Stomach (tissue), 4 donors: ENCODE measurements around the gene ADCY5.

Source experiments
- EP300 ChIP-seq: sonication (generic); formaldehyde crosslinking; IDR thresholded peaks from one replicate; pipeline ENCODE4 v1.6.1; 2017; ENCODE audit warnings: antibody characterized with exemption
- POLR2A ChIP-seq, 4 donors: fragments of 450-650 bp; IDR thresholded peaks; one replicate each; pipeline ENCODE4 v1.6.1; 2016; ENCODE audit warnings: antibody characterized with exemption in 4 of 4, control low read depth in 2 of 4, mild to moderate bottlenecking in 1 of 4, moderate library complexity in 1 of 4
- TF ChIP-seq, protein P1 (sequence below), 7 experiments: fragments of 450-650 bp in 4 of 7; fragments of 200-600 bp in 3 of 7; sonication (generic) in 3 of 7; IDR thresholded peaks; one replicate each; pipeline ENCODE4 v1.5.1; 2016 to 2019; ENCODE audit warnings: antibody characterized with exemption in 7 of 7, control low read depth in 2 of 7, mild to moderate bottlenecking in 1 of 7

- TF ChIP-seq, protein P1, sequence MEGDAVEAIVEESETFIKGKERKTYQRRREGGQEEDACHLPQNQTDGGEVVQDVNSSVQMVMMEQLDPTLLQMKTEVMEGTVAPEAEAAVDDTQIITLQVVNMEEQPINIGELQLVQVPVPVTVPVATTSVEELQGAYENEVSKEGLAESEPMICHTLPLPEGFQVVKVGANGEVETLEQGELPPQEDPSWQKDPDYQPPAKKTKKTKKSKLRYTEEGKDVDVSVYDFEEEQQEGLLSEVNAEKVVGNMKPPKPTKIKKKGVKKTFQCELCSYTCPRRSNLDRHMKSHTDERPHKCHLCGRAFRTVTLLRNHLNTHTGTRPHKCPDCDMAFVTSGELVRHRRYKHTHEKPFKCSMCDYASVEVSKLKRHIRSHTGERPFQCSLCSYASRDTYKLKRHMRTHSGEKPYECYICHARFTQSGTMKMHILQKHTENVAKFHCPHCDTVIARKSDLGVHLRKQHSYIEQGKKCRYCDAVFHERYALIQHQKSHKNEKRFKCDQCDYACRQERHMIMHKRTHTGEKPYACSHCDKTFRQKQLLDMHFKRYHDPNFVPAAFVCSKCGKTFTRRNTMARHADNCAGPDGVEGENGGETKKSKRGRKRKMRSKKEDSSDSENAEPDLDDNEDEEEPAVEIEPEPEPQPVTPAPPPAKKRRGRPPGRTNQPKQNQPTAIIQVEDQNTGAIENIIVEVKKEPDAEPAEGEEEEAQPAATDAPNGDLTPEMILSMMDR (IDR thresholded peaks at IDR 0.05): no peak
- TF ChIP-seq POLR2A (IDR thresholded peaks at IDR 0.05) (no peak), EP300 (no peak)
Measured at GRCh38 chr3:123284399-123285010, 164.4 kb downstream of the ADCY5 start.
